ENCODE measurements around the gene STPG1. TPM values are rescaled to one million over a fixed set of nuclear protein-coding genes. Genes with fewer than 3 reads are reported as not detected.
A peak's percentile ranks its signal among the peaks of the same experiment; 100 is the strongest.
"Not testable (repeated sequence)": the region's sequence is repeated elsewhere in the genome, so short reads cannot be mapped to it uniquely, and the experiment has no call there.

Gene STPG1
- 6.8 TPM for total RNA-seq
- long read RNA-seq, full-length matches to known transcripts, result 1 of 2 reads
- long read RNA-seq, partial matches to known transcripts, result 0 of 2 reads
- long read RNA-seq, other reads (novel, unspliced or antisense), result 1 of 2 reads

- DNase-seq (ENCODE audit: missing footprints) (peak; percentile 89), ATAC-seq (peak; percentile 78)
- intact Hi-C loops (cut with DNase I), result loop anchor here (2.0 kb wide), 1 partner anchor 113 kb away; no protein-coding TSS in a partner anchor
These were observed at the start of gene STPG1 for GRCh38 chr1:24413350-24414163. STPG1 (minus strand) TSS chr1:24413782; CDS start chr1:24401388, 12,394 bp downstream.

- intact Hi-C loops (cut with DNase I); DNase-seq (ENCODE audit: missing footprints); ATAC-seq: not testable (repeated sequence)
These were observed 48.5 kb upstream of the STPG1 start for GRCh38 chr1:24462128-24462527.

- no peak for DNase-seq (ENCODE audit: missing footprints)
- no peak for ATAC-seq
- intact Hi-C loops (cut with DNase I), result no loop called here
These were observed 46.1 kb upstream of the STPG1 start for GRCh38 chr1:24459551-24460266.

GRCh38 chr1:24457866-24458265, 44.3 kb upstream of the STPG1 start:
- ATAC-seq, result no peak

GRCh38 chr1:24455272-24455671, 41.7 kb upstream of the STPG1 start:
- intact Hi-C loops (cut with DNase I), result no loop called here
- DNase-seq (ENCODE audit: missing footprints), result no peak
- no peak for ATAC-seq

More at GRCh38 chr1:24457866-24458265, 44.3 kb upstream of the STPG1 start:
- DNase-seq (ENCODE audit: missing footprints), result no peak
- intact Hi-C loops (cut with DNase I), result no loop called here

GRCh38 chr1:24454673-24455072, 41.1 kb upstream of the STPG1 start:
- intact Hi-C loops (cut with DNase I), result no loop called here
- ATAC-seq (no peak), DNase-seq (ENCODE audit: missing footprints) (no peak)

GRCh38 chr1:24452922-24453485, 39.4 kb upstream of the STPG1 start:
- intact Hi-C loops (cut with DNase I), result no loop called here
- ATAC-seq, result no peak

GRCh38 chr1:24451746-24452145, 38.2 kb upstream of the STPG1 start:
- intact Hi-C loops (cut with DNase I), result no loop called here
- ATAC-seq (no peak), DNase-seq (ENCODE audit: missing footprints) (no peak)

More at GRCh38 chr1:24452922-24453485, 39.4 kb upstream of the STPG1 start:
- no peak for DNase-seq (ENCODE audit: missing footprints)

GRCh38 chr1:24450857-24451397, 37.3 kb upstream of the STPG1 start:
- DNase-seq (ENCODE audit: missing footprints) (no peak), ATAC-seq (no peak)
- intact Hi-C loops (cut with DNase I), result no loop called here

- ATAC-seq (no peak), DNase-seq (ENCODE audit: missing footprints) (no peak)
- intact Hi-C loops (cut with DNase I), result no loop called here
These were observed 36.7 kb upstream of the STPG1 start for GRCh38 chr1:24450316-24450715.

GRCh38 chr1:24446446-24446845, 32.9 kb upstream of the STPG1 start:
- DNase-seq (ENCODE audit: missing footprints); intact Hi-C loops (cut with DNase I); ATAC-seq: not testable (repeated sequence)

- ATAC-seq (no peak), DNase-seq (ENCODE audit: missing footprints) (no peak)
- intact Hi-C loops (cut with DNase I), result no loop called here
These were observed 29.7 kb upstream of the STPG1 start for GRCh38 chr1:24443241-24443656.

GRCh38 chr1:24442764-24443163, 29.2 kb upstream of the STPG1 start:
- ATAC-seq (no peak), DNase-seq (ENCODE audit: missing footprints) (no peak)
- intact Hi-C loops (cut with DNase I), result no loop called here

- DNase-seq (ENCODE audit: missing footprints) (no peak), ATAC-seq (no peak)
- intact Hi-C loops (cut with DNase I), result no loop called here
These were observed 28.6 kb upstream of the STPG1 start for GRCh38 chr1:24441996-24442668.

- ATAC-seq, result no peak
- intact Hi-C loops (cut with DNase I), result no loop called here
- no peak for DNase-seq (ENCODE audit: missing footprints)
These were observed 27.9 kb upstream of the STPG1 start for GRCh38 chr1:24441480-24441879.

- intact Hi-C loops (cut with DNase I), result no loop called here
- ATAC-seq, result no peak
These were observed 26.9 kb upstream of the STPG1 start for GRCh38 chr1:24440436-24440835.

GRCh38 chr1:24438423-24438901, 24.9 kb upstream of the STPG1 start:
- intact Hi-C loops (cut with DNase I), result loop anchor here (2.0 kb wide), 1 partner anchor 64 kb away; the partner anchor contains the start of gene RCAN3
- DNase-seq (ENCODE audit: missing footprints), result peak; percentile 80

More at GRCh38 chr1:24440436-24440835, 26.9 kb upstream of the STPG1 start:
- DNase-seq (ENCODE audit: missing footprints), result no peak

More at GRCh38 chr1:24438423-24438901, 24.9 kb upstream of the STPG1 start:
- peak; percentile 92 for ATAC-seq
